Fibroblast of mammary gland (primary cell): ENCODE measurements around the gene FYCO1.
"Not testable (repeated sequence)": the region's sequence is repeated elsewhere in the genome, so short reads cannot be mapped to it uniquely, and the experiment has no call there.

Experiments used
- DNase-seq: peaks from one replicate; pipeline ENCODE4 v3.0.0-alpha.2; 2010; ENCODE audit warnings: low read depth
- H3K4me3 ChIP-seq: 2 replicates; pipeline ENCODE4 v1.5.1; 2011; ENCODE audit warnings: low read depth, mild to moderate bottlenecking, low read length, moderate library complexity; ENCODE audit not compliant: control insufficient read depth
- TF ChIP-seq, protein P1 (sequence below): conservative IDR thresholded peaks from 2 replicates; pipeline ENCODE4 v1.5.1; 2011; ENCODE audit warnings: low read depth, low read length, inconsistent platforms; ENCODE audit not compliant: control insufficient read depth, insufficient read depth

Gene FYCO1

DNA sequence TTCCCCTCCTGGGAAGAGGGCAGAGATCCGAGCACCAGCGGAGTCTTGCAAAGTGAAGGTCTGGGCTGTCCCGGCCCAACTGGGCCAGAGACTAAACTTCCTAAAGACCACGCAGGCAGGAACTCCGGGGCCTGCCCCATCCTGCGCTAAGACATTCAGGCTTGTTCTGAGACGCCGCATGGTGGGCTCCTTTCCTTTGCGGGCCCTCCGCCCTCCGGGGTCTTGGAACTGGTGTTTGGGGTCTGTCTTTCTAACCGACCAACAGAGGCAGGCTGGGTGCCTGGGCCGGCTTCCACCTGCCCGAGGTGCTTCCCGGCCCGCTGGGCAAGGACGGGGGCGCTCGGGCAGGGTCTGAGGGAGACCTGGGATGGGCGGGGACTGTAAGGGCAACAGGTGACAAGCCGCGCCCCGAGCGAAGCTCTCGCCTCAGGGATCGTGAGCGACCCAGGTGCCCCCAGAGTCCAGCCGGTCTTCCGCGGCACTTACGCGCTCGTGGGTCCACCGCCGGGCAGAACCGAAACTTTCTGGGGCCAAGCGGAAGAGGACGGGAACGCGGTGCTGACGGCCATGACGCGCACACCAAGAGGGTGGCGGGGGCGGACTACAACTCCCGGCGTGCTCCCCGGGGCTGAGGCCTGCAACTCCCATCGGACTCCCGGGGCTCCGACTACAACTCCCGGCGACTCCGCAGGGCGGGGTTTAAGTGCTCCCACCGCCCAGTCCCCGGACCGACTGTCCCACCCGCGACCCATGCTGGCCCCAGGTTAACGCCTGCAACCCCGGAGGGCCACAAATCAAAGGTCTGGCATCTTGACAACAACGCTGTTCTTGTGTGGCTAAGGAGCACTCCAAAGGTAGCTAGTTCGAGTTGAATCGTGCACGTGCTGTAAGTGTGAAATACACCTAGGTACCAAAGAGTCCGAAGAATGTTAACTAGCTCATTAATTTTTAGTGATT lies at the start of gene FYCO1:
Gene FYCO1 (minus strand): TSS at position 589 of the 957 bp plus-strand sequence. CDS start 10,914 bp downstream, outside the sequence.
- peak within 1 kb of the TSS; percentile 85 for H3K4me3 ChIP-seq
- DNase-seq, result peak; percentile 84
- TF ChIP-seq, protein P1, sequence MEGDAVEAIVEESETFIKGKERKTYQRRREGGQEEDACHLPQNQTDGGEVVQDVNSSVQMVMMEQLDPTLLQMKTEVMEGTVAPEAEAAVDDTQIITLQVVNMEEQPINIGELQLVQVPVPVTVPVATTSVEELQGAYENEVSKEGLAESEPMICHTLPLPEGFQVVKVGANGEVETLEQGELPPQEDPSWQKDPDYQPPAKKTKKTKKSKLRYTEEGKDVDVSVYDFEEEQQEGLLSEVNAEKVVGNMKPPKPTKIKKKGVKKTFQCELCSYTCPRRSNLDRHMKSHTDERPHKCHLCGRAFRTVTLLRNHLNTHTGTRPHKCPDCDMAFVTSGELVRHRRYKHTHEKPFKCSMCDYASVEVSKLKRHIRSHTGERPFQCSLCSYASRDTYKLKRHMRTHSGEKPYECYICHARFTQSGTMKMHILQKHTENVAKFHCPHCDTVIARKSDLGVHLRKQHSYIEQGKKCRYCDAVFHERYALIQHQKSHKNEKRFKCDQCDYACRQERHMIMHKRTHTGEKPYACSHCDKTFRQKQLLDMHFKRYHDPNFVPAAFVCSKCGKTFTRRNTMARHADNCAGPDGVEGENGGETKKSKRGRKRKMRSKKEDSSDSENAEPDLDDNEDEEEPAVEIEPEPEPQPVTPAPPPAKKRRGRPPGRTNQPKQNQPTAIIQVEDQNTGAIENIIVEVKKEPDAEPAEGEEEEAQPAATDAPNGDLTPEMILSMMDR, result no peak

DNA sequence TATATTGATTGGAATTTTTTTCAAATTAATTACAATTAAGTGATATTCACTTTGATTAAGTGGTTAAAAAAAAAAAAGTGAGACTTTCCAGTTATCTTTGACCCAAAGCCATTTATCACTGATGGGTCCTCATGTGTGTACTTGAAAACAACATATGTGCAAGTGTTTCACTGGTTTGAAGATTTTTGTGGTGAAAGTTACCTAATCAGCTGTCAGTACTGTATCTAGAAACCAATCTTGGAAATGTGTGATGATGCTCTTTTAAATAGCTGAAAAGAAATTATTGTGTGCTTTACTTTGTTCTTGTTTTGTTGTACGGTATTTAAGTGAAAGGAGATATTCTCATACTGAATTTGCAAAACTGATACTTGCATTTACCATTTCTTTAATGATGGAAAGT lies 43.3 kb upstream of the FYCO1 start:
- no peak overlapping the region for H3K4me3 ChIP-seq
- DNase-seq, result no peak
- TF ChIP-seq, protein P1, result no peak

DNA sequence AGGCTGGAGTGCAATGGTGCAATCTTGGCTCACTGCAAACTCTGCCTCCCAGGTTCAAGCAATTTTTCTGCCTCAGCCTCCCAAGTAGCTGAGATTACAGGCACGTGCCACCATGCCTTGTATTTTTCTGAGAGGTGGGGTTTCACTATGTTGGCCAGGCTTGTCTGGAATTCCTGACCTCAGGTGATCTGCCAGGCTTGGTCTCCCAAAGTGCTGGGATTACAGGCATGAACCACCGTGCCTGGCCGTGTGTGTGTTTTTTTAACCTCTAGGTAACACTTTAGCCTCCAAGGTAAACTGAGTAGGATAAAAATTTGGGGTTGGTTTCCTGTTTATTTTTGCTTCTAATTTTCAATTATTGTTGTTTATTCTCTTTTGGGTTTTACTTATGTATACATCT lies 42.4 kb upstream of the FYCO1 start:
- not testable (repeated sequence) for H3K4me3 ChIP-seq, DNase-seq

DNA sequence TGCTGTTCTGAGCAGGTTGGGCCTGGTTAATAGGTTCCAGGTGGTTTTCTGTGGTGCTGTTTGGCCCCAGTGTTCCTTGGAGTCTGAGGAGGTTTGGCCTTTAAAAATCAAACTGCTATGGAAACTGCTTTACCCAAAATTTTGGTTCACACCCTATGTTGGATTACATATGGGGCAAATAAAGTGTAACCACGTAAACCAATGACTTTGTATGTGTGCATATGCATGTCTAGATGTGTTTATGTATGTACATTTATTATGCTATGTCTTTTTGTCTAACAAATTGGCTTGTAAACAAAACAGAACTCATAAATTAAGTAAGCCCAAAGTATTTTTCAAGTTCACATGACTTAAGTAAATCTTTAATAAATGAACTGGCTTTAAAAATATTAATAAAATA lies 40.6 kb upstream of the FYCO1 start:
- no peak for DNase-seq
- no peak overlapping the region for H3K4me3 ChIP-seq
- TF ChIP-seq, protein P1, result no peak

DNA sequence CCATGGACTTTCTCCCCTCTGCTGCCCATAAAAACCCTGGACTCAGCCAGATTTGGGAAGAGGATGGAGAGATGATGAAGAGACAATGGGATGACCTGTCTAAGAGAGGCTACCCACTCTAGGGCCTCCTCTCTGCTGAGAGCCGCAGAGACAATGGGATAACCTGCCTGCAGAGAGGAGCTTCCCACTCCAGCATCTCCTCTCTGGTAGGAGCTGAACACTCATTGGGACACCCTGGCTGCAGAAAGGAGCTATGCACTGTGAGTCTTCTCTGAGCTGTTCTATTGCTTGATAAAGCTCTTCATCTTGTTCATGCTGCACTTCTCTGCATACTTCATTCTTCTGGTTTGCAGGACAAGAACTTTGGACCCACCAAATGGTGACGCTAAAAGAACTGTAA lies 36.1 kb upstream of the FYCO1 start:
- no peak overlapping the region for H3K4me3 ChIP-seq
- DNase-seq, result no peak
- TF ChIP-seq, protein P1, result no peak

DNA sequence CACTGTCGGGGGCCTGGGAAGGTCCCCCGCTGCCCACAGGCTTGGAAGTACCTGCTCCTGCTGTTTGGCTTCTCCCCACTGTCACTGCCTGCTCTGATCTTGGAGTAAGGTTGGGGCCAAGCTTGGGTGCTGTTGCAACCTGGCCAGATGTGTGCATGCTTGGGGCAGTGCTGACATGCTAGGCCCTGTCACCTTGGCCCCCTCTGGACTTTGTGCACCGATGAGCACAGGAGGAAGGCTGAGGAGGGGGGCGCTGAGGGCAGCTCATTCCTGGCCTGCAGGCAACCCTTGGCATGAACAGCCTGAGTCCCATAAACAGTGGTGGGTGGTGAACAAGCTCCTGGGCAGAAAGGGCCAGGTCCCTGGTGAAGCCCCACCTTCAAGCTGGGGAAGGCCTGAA lies 35.6 kb upstream of the FYCO1 start:
- TF ChIP-seq, protein P1, result no peak
- DNase-seq, result no peak

DNA sequence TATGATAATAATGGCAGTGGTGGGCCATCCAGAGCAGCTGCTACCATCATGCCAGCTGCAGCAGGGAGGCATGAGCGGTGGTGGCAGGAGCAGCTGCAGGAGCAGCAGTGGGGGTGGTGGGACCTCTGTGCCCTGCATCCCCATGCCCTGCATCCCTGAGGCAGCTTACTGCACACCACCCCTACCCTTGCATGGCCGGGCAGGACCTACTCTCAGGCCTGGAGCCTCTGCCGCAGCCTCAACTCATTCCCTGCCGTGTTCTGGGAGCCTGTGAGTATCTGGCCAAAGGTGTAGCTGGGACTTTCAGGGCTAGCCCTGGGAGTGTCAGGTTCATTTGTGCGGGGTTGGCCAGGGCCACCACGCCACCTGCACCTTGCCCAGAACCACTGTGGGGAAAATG lies 35.0 kb upstream of the FYCO1 start:
- no peak for DNase-seq
- TF ChIP-seq, protein P1, result no peak
- H3K4me3 ChIP-seq, result no peak overlapping the region

More for the DNA sequence above, 35.6 kb upstream of the FYCO1 start:
- no peak overlapping the region for H3K4me3 ChIP-seq
